ENCODE results near the gene TMEM39A.
A peak's percentile ranks its signal among the peaks of the same experiment; 100 is the strongest.

Gene TMEM39A, protein sequence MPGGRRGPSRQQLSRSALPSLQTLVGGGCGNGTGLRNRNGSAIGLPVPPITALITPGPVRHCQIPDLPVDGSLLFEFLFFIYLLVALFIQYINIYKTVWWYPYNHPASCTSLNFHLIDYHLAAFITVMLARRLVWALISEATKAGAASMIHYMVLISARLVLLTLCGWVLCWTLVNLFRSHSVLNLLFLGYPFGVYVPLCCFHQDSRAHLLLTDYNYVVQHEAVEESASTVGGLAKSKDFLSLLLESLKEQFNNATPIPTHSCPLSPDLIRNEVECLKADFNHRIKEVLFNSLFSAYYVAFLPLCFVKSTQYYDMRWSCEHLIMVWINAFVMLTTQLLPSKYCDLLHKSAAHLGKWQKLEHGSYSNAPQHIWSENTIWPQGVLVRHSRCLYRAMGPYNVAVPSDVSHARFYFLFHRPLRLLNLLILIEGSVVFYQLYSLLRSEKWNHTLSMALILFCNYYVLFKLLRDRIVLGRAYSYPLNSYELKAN

DNA sequence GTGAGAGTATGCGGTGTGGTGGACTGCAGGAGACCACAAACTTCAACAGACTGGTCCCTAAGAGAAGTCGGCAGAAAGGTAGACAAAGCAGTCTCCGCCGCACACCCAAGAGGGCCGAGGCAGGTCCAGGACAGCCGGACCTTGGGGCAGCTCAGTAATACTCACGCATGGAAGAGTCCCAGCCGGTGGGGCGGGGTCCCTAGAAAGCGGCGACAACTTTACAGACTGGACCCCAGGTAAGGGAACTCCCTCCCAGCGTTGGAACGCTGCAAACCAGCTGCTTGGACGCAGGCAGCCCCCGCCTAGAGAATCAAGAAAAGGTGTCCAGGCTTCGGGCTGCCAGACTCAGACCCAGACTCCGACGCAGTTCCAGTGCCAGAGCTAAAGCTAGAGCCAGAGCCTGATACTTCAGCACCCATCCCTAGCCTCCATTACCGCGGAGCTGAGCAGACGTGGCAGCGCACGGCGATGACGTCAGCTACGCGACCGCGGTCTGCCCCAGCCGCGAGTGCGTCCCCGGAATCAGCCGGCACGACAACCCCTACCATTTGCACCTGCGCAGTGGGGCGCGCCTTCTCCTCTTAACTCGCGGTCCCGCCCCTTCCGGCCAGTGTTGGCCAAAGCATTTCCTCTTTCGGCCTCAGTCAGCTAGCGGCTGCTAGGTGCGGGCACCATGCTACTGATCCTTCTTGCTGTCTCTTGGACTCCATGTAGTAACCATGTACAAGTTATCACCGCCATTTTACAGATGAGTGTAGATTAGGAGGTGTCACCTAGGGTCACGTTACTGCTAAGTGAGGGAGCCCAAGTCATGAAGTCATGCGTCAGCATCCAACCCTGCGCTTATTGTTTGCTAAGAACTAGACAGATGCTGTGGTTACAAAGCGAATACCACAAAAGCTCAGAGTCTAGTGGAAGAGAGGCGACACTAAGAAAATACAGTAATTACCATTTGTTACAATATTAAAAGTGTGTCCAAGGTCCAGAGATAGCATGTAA is at the start of gene TMEM39A:
Gene TMEM39A (minus strand): TSS at position 445 of the 999 bp plus-strand sequence. CDS start 1,541 bp downstream, outside the sequence.
- DNase-seq (ENCODE audit: low read depth): peak; percentile 91
- TF ChIP-seq, protein P1, sequence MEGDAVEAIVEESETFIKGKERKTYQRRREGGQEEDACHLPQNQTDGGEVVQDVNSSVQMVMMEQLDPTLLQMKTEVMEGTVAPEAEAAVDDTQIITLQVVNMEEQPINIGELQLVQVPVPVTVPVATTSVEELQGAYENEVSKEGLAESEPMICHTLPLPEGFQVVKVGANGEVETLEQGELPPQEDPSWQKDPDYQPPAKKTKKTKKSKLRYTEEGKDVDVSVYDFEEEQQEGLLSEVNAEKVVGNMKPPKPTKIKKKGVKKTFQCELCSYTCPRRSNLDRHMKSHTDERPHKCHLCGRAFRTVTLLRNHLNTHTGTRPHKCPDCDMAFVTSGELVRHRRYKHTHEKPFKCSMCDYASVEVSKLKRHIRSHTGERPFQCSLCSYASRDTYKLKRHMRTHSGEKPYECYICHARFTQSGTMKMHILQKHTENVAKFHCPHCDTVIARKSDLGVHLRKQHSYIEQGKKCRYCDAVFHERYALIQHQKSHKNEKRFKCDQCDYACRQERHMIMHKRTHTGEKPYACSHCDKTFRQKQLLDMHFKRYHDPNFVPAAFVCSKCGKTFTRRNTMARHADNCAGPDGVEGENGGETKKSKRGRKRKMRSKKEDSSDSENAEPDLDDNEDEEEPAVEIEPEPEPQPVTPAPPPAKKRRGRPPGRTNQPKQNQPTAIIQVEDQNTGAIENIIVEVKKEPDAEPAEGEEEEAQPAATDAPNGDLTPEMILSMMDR (IDR thresholded peaks at IDR 0.05; ENCODE audit: control insufficient read depth, insufficient read depth, low read depth, low read length, missing control alignments): no peak
- peak within 1 kb of the TSS; percentile 95 for H3K4me3 ChIP-seq (ENCODE audit: control insufficient read depth, low read depth, low read length)

DNA sequence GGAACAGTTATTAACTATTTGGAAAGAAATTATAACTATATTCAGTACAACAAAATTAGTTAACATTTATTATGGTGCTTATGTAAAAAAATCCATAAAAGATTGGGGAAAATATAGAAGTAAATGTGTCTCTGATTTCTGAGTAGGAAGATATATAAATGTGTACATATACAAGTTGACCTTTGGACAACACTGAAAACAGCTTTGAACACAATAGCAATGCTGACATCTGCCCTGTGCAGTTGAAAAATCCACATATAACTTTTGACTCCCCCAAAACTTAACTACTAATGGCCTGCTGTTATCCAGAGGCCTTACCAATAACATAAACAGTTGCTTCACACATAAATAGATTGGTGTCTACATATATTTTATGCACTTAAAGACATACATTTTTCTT is 47.3 kb upstream of the TMEM39A start:
- no peak for DNase-seq (ENCODE audit: low read depth)
- TF ChIP-seq, protein P1 (IDR thresholded peaks at IDR 0.05; ENCODE audit: control insufficient read depth, insufficient read depth, low read depth, low read length, missing control alignments): no peak

DNA sequence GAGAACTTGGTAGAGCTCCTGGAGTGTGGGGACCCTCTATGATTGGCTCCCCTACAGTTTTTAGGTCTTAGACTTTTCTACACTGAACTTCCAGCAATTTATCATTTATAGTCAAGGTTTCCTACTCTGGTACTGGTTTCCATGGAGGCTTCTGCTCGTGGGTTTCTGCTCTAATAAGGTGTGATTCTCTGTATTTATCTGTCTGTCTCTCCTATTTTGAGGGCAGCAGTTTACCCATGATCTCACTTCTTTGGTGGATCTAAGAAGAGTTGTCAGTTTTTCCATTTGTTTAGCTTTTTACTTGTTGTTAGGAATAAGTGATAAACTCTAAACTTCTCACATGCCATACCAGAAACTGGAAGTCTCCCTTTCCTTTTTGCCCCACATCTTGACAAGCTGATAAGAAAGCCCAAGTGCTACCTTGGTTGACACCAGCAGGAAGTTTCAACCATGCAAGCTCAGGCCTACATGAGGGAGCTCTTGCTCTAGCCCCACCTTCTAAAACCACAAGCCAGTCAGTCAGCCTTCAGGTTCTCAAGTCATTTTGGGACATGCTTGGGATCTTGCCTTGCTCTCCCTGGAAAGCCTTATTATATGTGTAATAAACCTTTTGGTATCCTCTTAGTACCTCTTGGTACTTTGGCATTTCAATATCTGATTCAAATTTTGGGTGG is 44.9 kb upstream of the TMEM39A start:
- TF ChIP-seq, protein P1 (IDR thresholded peaks at IDR 0.05; ENCODE audit: control insufficient read depth, insufficient read depth, low read depth, low read length, missing control alignments): no peak
- DNase-seq (ENCODE audit: low read depth): no peak
- no peak overlapping the region for H3K4me3 ChIP-seq (ENCODE audit: control insufficient read depth, low read depth, low read length)

More for the DNA sequence above, 47.3 kb upstream of the TMEM39A start:
- H3K4me3 ChIP-seq (ENCODE audit: control insufficient read depth, low read depth, low read length): no peak overlapping the region

DNA sequence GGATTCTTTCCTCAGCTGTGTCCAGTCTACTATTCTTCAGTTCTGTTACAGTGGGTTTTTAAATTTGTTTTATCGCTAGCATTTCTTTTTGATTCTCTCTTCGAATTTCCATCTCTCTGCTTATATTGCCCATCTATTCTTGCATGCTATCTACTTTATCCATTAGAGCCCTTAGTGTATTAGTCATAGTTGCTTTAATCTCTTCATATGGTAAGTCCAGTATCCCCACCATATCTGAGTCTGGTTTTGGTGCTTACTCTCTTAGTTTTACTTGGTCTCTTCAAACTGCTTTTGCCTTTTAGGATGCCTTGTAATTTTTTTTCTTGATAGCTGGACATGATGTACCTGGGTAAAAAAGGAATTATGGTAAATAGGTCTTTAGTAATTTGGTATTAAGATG is 44.0 kb upstream of the TMEM39A start:
- no peak for DNase-seq (ENCODE audit: low read depth)
- no peak overlapping the region for H3K4me3 ChIP-seq (ENCODE audit: control insufficient read depth, low read depth, low read length)
- TF ChIP-seq, protein P1 (IDR thresholded peaks at IDR 0.05; ENCODE audit: control insufficient read depth, insufficient read depth, low read depth, low read length, missing control alignments): no peak

DNA sequence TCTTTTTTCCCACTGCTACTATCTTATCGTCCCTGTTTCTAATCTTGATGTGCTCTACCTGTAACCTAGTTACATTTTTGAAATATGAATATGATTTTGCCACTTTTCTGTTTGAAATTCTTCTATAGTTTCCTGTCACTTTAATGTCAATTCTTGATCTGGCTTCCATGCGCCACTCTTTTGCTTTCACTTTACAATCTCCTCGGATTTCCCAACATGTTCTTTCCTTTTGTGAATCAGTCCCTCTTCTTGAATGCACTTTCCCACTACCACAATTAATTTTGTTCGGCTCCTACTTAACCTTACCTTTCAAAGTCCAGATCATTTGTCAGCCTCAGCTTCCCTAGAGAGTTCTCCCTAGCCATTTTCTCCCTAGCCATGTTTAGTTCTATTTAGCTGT is 43.2 kb upstream of the TMEM39A start:
- TF ChIP-seq, protein P1 (IDR thresholded peaks at IDR 0.05; ENCODE audit: control insufficient read depth, insufficient read depth, low read depth, low read length, missing control alignments): no peak
- no peak for DNase-seq (ENCODE audit: low read depth)
- no peak overlapping the region for H3K4me3 ChIP-seq (ENCODE audit: control insufficient read depth, low read depth, low read length)

DNA sequence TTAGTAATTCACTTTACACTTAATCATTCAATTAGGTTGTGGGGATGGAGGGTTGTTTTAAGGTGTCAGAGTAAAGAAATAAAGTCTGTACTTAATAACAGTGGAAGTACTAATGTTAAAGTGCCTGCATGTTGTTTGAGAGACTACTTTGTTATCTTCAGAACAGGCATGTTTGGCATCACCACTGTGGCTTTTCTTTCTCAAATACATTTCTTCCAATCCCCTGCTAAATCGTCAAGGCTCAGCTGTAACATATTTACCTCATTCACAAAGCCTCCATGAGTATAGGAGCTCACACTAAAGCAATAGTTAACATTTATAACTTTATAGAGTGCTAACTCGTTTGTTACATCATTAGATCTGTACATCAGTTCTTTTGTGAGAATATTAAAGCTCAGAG is 37.5 kb upstream of the TMEM39A start:
- TF ChIP-seq, protein P1 (IDR thresholded peaks at IDR 0.05; ENCODE audit: control insufficient read depth, insufficient read depth, low read depth, low read length, missing control alignments): no peak
- no peak for DNase-seq (ENCODE audit: low read depth)
- no peak overlapping the region for H3K4me3 ChIP-seq (ENCODE audit: control insufficient read depth, low read depth, low read length)

All from AG09309 (cell line).